ENCODE data around the gene SERPINB6. TPM values are rescaled to one million over a fixed set of nuclear protein-coding genes. Genes with fewer than 3 reads are reported as not detected.

Gene SERPINB6
- total and polyA plus RNA-seq, 9 of the 15 experiments (the other 6 are each of a cell fraction or from before 2014, with no cell fraction given) = 86.6 to 211 (median 143) TPM

GRCh38 chr6:2979819-2980464 lies 8.6 kb upstream of the SERPINB6 start:
- ChIA-PET CTCF (ENCODE audit: low intra/inter-chr PET ratio) (no interaction called here), POLR2A (interaction anchor here (0.6 to 2.6 kb wide), 15 partner anchors 8 to 427 kb away, joined by 3 to 31 read pairs (median 4); partner anchors contain the start of genes NQO2, SERPINB6 and SERPINB9)
- in situ Hi-C loops (cut with MboI) = no loop called here
- H3K9me3 ChIP-seq (replicated peaks; ENCODE audit: control insufficient read depth, insufficient read depth, low read depth, low read length) = no peaks in the 10 kb centered on the region
- no TSS peak for BruUV-seq (replicated peaks)
- H3K36me3 ChIP-seq (ENCODE audit: control insufficient read depth, insufficient read depth, low read length) = no peaks in the 10 kb centered on the region
- 5% methylated on average over 2 of the region's 2 CpGs for WGBS (ENCODE audit: insufficient coverage, low coverage, missing lambda C conversion rate)
- peak; percentile 74 for ATAC-seq
- no peaks in the 10 kb centered on the region for H4K20me1 ChIP-seq (replicated peaks; ENCODE audit: control insufficient read depth, insufficient read depth, low read length)
- peak overlapping the region; percentile 3; the same call in 1 of the 2 replicates for H2AFZ ChIP-seq (ENCODE audit: low read depth, low read length)
- peak; percentile 59 for FAIRE-seq
- H3K27ac ChIP-seq (ENCODE audit: extremely low read depth, low read depth, low read length) = no peak overlapping the region
- no peak overlapping the region for H3K4me3 ChIP-seq
- peak overlapping the region; percentile 24; the same call in 1 of the 2 replicates for H3K4me2 ChIP-seq (ENCODE audit: insufficient read depth, low read length)
- no peak overlapping the region for H3K9ac ChIP-seq (ENCODE audit: insufficient read depth in 1 of 2, low read depth in 2 of 2, low read length in 2 of 2)
- peak in 2 of 4 experiments; percentile 59 to 90 for DNase-seq (ENCODE audit: extremely low read depth in 1 of 4, low spot score in 3 of 4)
- H3K27me3 ChIP-seq (ENCODE audit: control insufficient read depth in 2 of 2, insufficient read depth in 2 of 2, low read length in 2 of 2) = no peaks in the 10 kb centered on the region
- H3K4me1 ChIP-seq (replicated peaks in 1 of 2; ENCODE audit: control insufficient read depth in 2 of 2, insufficient read depth in 2 of 2, low read length in 2 of 2) = peaks cover 27 to 80% of the 10 kb centered on the region in 2 experiments
- H3K9me1 ChIP-seq (ENCODE audit: control insufficient read depth, insufficient read depth, low read length) = no peaks in the 10 kb centered on the region
- intact Hi-C loops (cut with micrococcal nuclease) = no loop called here
- H3K79me2 ChIP-seq (ENCODE audit: control insufficient read depth, insufficient read depth, low read length) = no peaks in the 10 kb centered on the region
- TF ChIP-seq ZNF217 (CRISPR knock-in tag; IDR thresholded peaks at IDR 0.05) (no peak), ZNF311 (CRISPR knock-in tag; IDR thresholded peaks at IDR 0.05) (peak; percentile 98), NFXL1 (CRISPR knock-in tag; IDR thresholded peaks at IDR 0.05) (peak; percentile 89), ZFX (CRISPR knock-in tag; IDR thresholded peaks at IDR 0.05) (no peak), GATAD2B (IDR thresholded peaks at IDR 0.05; ENCODE audit: borderline replicate concordance) (0 out of 2 replicates have a peak, but pooled peaks have one; percentile 45), POU5F1 (IDR thresholded peaks at IDR 0.05; ENCODE audit: borderline replicate concordance, low read depth, low read length, partially characterized antibody) (no peak), NEUROD1 (IDR thresholded peaks at IDR 0.05; ENCODE audit: borderline replicate concordance, low read depth, low read length, partially characterized antibody) (no peak), MEIS2 (IDR thresholded peaks at IDR 0.05; ENCODE audit: partially characterized antibody) (no peak), ZNF253 (CRISPR knock-in tag; conservative IDR thresholded peaks at IDR 0.05) (no peak), CCNT2 (IDR thresholded peaks at IDR 0.05; ENCODE audit: borderline replicate concordance, extremely low read depth, insufficient read length, low read depth, low read length) (no peak), ZNF584 (CRISPR knock-in tag; IDR thresholded peaks at IDR 0.05; ENCODE audit: low read depth) (peak; percentile 94), RHOXF2B (CRISPR knock-in tag; conservative IDR thresholded peaks at IDR 0.05) (no peak), TOE1 (IDR thresholded peaks at IDR 0.05; ENCODE audit: borderline replicate concordance) (0 out of 2 replicates have a peak, but pooled peaks have one; percentile 38), TOE1 (CRISPR knock-in tag; IDR thresholded peaks at IDR 0.05; ENCODE audit: borderline replicate concordance, low read depth) (no peak), ZNF3 (CRISPR knock-in tag; IDR thresholded peaks at IDR 0.05) (no peak), SRF (CRISPR knock-in tag; IDR thresholded peaks at IDR 0.05) (peak; percentile 58 to 93; a peak in 3 of 4 replicates), DMBX1 (CRISPR knock-in tag; IDR thresholded peaks at IDR 0.05; ENCODE audit: borderline replicate concordance) (peak; percentile 99), PCBP2 (IDR thresholded peaks at IDR 0.05; ENCODE audit: low read depth, low read length, poor library complexity, severe bottlenecking) (no peak), CGGBP1 (CRISPR knock-in tag; IDR thresholded peaks at IDR 0.05) (no peak), ZBTB49 (CRISPR knock-in tag; IDR thresholded peaks at IDR 0.05; ENCODE audit: borderline replicate concordance) (no peak)

Measured in K562 (cell line).